ENCODE results near the gene AMIGO1.

DNA sequence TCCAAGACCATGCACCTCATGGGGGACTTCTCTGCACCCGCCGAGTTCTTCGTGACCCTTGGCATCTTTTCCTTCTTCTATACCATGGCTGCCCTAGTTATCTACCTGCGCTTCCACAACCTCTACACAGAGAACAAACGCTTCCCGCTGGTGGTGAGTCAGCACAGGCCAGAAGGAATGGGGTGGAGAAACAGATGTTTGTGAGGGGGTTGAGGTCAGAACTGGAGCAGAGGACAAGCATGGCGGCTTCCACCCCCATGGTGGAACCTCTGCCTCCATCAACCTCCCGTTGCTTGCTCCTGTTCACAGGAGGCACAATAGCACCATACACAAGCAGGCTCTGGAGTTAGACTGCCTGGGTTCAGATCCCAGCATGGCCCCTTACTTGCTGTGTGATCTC is 32.7 kb downstream of the AMIGO1 start:
- TF ChIP-seq EP300 (IDR thresholded peaks at IDR 0.05), result no peak
- TF ChIP-seq, protein P1, sequence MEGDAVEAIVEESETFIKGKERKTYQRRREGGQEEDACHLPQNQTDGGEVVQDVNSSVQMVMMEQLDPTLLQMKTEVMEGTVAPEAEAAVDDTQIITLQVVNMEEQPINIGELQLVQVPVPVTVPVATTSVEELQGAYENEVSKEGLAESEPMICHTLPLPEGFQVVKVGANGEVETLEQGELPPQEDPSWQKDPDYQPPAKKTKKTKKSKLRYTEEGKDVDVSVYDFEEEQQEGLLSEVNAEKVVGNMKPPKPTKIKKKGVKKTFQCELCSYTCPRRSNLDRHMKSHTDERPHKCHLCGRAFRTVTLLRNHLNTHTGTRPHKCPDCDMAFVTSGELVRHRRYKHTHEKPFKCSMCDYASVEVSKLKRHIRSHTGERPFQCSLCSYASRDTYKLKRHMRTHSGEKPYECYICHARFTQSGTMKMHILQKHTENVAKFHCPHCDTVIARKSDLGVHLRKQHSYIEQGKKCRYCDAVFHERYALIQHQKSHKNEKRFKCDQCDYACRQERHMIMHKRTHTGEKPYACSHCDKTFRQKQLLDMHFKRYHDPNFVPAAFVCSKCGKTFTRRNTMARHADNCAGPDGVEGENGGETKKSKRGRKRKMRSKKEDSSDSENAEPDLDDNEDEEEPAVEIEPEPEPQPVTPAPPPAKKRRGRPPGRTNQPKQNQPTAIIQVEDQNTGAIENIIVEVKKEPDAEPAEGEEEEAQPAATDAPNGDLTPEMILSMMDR (IDR thresholded peaks at IDR 0.05), result no peak
